ENCODE results near the gene PNPLA7. TPM values are rescaled to one million over a fixed set of nuclear protein-coding genes. Genes with fewer than 3 reads are reported as not detected.

Gene PNPLA7
- total RNA-seq, 1 experiment from 2014 or later: 1.3 TPM

DNA sequence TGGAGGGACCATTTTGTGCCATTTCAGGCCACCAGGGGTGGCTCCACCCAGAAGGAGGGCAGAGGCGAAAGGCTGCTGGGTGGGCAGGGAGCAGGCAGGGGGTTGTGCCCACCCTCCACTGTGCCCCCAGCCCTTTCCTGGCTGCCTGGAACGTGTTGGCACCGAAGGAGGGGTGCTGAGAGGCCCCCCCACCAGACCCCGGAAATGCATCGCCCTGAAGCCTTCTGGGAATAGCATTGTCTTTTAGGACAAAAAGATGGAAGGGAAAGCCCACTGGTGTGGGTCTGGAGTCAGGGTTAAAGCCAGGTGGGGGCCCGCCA lies 121.9 kb downstream of the PNPLA7 start:
- Mint-ChIP-seq H3K27me3 (ENCODE audit: low read depth) (no peaks in the 10 kb centered on the region; the same call in 1 of the 2 replicates), H3K36me3 (no peaks in the 10 kb centered on the region), H3K9me3 (no peaks in the 10 kb centered on the region), H3K4me1 (no peaks in the 10 kb centered on the region), H3K27ac (no peak overlapping the region), H3K4me3 (no peak overlapping the region)
- ATAC-seq: no peak
- no peak for TF ChIP-seq TCF7 (CRISPR knock-in tag; IDR thresholded peaks at IDR 0.05; ENCODE audit: low read depth)
- no peak for TF ChIP-seq ZNF263 (CRISPR knock-in tag; IDR thresholded peaks at IDR 0.05; ENCODE audit: low read depth)
- TF ChIP-seq, protein P1, sequence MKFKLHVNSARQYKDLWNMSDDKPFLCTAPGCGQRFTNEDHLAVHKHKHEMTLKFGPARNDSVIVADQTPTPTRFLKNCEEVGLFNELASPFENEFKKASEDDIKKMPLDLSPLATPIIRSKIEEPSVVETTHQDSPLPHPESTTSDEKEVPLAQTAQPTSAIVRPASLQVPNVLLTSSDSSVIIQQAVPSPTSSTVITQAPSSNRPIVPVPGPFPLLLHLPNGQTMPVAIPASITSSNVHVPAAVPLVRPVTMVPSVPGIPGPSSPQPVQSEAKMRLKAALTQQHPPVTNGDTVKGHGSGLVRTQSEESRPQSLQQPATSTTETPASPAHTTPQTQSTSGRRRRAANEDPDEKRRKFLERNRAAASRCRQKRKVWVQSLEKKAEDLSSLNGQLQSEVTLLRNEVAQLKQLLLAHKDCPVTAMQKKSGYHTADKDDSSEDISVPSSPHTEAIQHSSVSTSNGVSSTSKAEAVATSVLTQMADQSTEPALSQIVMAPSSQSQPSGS (CRISPR knock-in tag; IDR thresholded peaks at IDR 0.05; ENCODE audit: borderline replicate concordance, low read depth): no peak
- TF ChIP-seq, protein P2, sequence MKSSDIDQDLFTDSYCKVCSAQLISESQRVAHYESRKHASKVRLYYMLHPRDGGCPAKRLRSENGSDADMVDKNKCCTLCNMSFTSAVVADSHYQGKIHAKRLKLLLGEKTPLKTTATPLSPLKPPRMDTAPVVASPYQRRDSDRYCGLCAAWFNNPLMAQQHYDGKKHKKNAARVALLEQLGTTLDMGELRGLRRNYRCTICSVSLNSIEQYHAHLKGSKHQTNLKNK (CRISPR knock-in tag; IDR thresholded peaks at IDR 0.05): no peak
- TF ChIP-seq RELA (CRISPR knock-in tag; IDR thresholded peaks at IDR 0.05; ENCODE audit: borderline replicate concordance): no peak
- no peak for TF ChIP-seq ZNF121 (CRISPR knock-in tag; IDR thresholded peaks at IDR 0.05)
- TF ChIP-seq ZNF138 (CRISPR knock-in tag; conservative IDR thresholded peaks at IDR 0.05): no peak
- TF ChIP-seq, protein P3, sequence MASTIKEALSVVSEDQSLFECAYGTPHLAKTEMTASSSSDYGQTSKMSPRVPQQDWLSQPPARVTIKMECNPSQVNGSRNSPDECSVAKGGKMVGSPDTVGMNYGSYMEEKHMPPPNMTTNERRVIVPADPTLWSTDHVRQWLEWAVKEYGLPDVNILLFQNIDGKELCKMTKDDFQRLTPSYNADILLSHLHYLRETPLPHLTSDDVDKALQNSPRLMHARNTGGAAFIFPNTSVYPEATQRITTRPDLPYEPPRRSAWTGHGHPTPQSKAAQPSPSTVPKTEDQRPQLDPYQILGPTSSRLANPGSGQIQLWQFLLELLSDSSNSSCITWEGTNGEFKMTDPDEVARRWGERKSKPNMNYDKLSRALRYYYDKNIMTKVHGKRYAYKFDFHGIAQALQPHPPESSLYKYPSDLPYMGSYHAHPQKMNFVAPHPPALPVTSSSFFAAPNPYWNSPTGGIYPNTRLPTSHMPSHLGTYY (CRISPR knock-in tag; IDR thresholded peaks at IDR 0.05): no peak
- TF ChIP-seq, protein P4, sequence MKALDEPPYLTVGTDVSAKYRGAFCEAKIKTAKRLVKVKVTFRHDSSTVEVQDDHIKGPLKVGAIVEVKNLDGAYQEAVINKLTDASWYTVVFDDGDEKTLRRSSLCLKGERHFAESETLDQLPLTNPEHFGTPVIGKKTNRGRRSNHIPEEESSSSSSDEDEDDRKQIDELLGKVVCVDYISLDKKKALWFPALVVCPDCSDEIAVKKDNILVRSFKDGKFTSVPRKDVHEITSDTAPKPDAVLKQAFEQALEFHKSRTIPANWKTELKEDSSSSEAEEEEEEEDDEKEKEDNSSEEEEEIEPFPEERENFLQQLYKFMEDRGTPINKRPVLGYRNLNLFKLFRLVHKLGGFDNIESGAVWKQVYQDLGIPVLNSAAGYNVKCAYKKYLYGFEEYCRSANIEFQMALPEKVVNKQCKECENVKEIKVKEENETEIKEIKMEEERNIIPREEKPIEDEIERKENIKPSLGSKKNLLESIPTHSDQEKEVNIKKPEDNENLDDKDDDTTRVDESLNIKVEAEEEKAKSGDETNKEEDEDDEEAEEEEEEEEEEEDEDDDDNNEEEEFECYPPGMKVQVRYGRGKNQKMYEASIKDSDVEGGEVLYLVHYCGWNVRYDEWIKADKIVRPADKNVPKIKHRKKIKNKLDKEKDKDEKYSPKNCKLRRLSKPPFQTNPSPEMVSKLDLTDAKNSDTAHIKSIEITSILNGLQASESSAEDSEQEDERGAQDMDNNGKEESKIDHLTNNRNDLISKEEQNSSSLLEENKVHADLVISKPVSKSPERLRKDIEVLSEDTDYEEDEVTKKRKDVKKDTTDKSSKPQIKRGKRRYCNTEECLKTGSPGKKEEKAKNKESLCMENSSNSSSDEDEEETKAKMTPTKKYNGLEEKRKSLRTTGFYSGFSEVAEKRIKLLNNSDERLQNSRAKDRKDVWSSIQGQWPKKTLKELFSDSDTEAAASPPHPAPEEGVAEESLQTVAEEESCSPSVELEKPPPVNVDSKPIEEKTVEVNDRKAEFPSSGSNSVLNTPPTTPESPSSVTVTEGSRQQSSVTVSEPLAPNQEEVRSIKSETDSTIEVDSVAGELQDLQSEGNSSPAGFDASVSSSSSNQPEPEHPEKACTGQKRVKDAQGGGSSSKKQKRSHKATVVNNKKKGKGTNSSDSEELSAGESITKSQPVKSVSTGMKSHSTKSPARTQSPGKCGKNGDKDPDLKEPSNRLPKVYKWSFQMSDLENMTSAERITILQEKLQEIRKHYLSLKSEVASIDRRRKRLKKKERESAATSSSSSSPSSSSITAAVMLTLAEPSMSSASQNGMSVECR (CRISPR knock-in tag; IDR thresholded peaks at IDR 0.05; ENCODE audit: borderline replicate concordance): no peak
- no peak for TF ChIP-seq ZNF317 (CRISPR knock-in tag; IDR thresholded peaks at IDR 0.05; ENCODE audit: borderline replicate concordance, low read depth)
- no peak for TF ChIP-seq NFYB (CRISPR knock-in tag; conservative IDR thresholded peaks at IDR 0.05; ENCODE audit: low read depth)
- TF ChIP-seq, protein P5, sequence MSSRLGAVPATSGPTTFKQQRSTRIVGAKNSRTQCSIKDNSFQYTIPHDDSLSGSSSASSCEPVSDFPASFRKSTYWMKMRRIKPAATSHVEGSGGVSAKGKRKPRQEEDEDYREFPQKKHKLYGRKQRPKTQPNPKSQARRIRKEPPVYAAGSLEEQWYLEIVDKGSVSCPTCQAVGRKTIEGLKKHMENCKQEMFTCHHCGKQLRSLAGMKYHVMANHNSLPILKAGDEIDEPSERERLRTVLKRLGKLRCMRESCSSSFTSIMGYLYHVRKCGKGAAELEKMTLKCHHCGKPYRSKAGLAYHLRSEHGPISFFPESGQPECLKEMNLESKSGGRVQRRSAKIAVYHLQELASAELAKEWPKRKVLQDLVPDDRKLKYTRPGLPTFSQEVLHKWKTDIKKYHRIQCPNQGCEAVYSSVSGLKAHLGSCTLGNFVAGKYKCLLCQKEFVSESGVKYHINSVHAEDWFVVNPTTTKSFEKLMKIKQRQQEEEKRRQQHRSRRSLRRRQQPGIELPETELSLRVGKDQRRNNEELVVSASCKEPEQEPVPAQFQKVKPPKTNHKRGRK (CRISPR knock-in tag; IDR thresholded peaks at IDR 0.05; ENCODE audit: borderline replicate concordance): no peak
- TF ChIP-seq SMAD4 (CRISPR knock-in tag; IDR thresholded peaks at IDR 0.05): no peak
- TF ChIP-seq GTF2I (CRISPR knock-in tag; conservative IDR thresholded peaks at IDR 0.05): no peak
- TF ChIP-seq ZNF671 (CRISPR knock-in tag; IDR thresholded peaks at IDR 0.05): no peak
- no peak for TF ChIP-seq GRHL2 (CRISPR knock-in tag; IDR thresholded peaks at IDR 0.05; ENCODE audit: insufficient replicate concordance, severe bottlenecking)
- TF ChIP-seq, protein P6, sequence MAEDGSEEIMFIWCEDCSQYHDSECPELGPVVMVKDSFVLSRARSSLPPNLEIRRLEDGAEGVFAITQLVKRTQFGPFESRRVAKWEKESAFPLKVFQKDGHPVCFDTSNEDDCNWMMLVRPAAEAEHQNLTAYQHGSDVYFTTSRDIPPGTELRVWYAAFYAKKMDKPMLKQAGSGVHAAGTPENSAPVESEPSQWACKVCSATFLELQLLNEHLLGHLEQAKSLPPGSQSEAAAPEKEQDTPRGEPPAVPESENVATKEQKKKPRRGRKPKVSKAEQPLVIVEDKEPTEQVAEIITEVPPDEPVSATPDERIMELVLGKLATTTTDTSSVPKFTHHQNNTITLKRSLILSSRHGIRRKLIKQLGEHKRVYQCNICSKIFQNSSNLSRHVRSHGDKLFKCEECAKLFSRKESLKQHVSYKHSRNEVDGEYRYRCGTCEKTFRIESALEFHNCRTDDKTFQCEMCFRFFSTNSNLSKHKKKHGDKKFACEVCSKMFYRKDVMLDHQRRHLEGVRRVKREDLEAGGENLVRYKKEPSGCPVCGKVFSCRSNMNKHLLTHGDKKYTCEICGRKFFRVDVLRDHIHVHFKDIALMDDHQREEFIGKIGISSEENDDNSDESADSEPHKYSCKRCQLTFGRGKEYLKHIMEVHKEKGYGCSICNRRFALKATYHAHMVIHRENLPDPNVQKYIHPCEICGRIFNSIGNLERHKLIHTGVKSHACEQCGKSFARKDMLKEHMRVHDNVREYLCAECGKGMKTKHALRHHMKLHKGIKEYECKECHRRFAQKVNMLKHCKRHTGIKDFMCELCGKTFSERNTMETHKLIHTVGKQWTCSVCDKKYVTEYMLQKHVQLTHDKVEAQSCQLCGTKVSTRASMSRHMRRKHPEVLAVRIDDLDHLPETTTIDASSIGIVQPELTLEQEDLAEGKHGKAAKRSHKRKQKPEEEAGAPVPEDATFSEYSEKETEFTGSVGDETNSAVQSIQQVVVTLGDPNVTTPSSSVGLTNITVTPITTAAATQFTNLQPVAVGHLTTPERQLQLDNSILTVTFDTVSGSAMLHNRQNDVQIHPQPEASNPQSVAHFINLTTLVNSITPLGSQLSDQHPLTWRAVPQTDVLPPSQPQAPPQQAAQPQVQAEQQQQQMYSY (CRISPR knock-in tag; IDR thresholded peaks at IDR 0.05): no peak
- TF ChIP-seq, protein P7, sequence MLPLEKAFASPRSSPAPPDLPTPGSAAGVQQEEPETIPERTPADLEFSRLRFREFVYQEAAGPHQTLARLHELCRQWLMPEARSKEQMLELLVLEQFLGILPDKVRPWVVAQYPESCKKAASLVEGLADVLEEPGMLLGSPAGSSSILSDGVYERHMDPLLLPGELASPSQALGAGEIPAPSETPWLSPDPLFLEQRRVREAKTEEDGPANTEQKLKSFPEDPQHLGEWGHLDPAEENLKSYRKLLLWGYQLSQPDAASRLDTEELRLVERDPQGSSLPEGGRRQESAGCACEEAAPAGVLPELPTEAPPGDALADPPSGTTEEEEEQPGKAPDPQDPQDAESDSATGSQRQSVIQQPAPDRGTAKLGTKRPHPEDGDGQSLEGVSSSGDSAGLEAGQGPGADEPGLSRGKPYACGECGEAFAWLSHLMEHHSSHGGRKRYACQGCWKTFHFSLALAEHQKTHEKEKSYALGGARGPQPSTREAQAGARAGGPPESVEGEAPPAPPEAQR (CRISPR knock-in tag; IDR thresholded peaks at IDR 0.05): no peak
- no peak for TF ChIP-seq SMAD3 (CRISPR knock-in tag; IDR thresholded peaks at IDR 0.05; ENCODE audit: borderline replicate concordance)
- no peak for TF ChIP-seq ZNF416 (CRISPR knock-in tag; IDR thresholded peaks at IDR 0.05)
- POLR2A ChIA-PET: no interaction called here
- DNase-seq (ENCODE audit: low spot score): no peak
- CTCF ChIA-PET: interaction anchor here (1.0 to 1.5 kb wide), 2 partner anchors 16 to 141 kb away, joined by 3 read pairs; no protein-coding TSS in a partner anchor
